A549 (cell line): ENCODE measurements around the gene USP13. TPM values are rescaled to one million over a fixed set of nuclear protein-coding genes. Genes with fewer than 3 reads are reported as not detected.

Experiments
- ATAC-seq, 2 experiments: fragments of 200-7000 bp in 1 of 2; fragments of >200 bp in 1 of 2; cut with Nextera tagmentation in 1 of 2; cut with Tn5 transposase in 1 of 2; 3 replicates each; pipeline versions ENCODE4 v1.8.0 to v1.9.1; 2018 to 2020; ENCODE audit warnings: mild to moderate bottlenecking in 1 of 2, moderate library complexity in 1 of 2
- CTCF ChIA-PET: fragments of 300-600 bp; sonication (Branson Sonifier 250); formaldehyde crosslinking; extraction: SDS; loops from one replicate; lab custom pipeline; 2021; ENCODE audit warnings: antibody characterized with exemption, inconsistent platforms; lab: Yijun Ruan, JAX
- POLR2A ChIA-PET: fragments of 350-600 bp; formaldehyde crosslinking; extraction: SDS; loops from one replicate; lab custom pipeline; 2021; ENCODE audit warnings: antibody characterized with exemption, inconsistent platforms; lab: Yijun Ruan, JAX
- DNase-seq, 2 experiments: peaks; one replicate each; pipeline versions ENCODE4 v3.0.0 to v3.0.0-alpha.2; 2011 to 2016; ENCODE audit warnings: low read depth in 1 of 2, low spot score in 1 of 2
- FAIRE-seq: peaks from 2 replicates; lab custom pipeline; 2011; peaks lifted over from hg19 to GRCh38; lab: Jason Lieb, UNC
- H3K27ac ChIP-seq, 2 experiments: fragments of >200 bp; sonication (Bioruptor Twin); formaldehyde crosslinking; 3 replicates each; pipeline ENCODE4 v1.5.1; 2016 to 2017
- H3K4me1 ChIP-seq: fragments of >200 bp; sonication (Bioruptor Twin); formaldehyde crosslinking; 3 replicates; pipeline ENCODE4 v1.6.1; 2016
- H3K4me2 ChIP-seq: fragments of >200 bp; sonication (Bioruptor Twin); formaldehyde crosslinking; 3 replicates; pipeline ENCODE4 v1.6.1; 2016
- H3K4me3 ChIP-seq: fragments of >200 bp; sonication (Bioruptor Twin); formaldehyde crosslinking; 3 replicates; pipeline ENCODE4 v1.5.1; 2016
- H3K9me3 ChIP-seq: fragments of >200 bp; sonication (Bioruptor Twin); formaldehyde crosslinking; 3 replicates; pipeline ENCODE4 v1.6.1; 2016
- ATOH8 ChIP-seq: fragments of 250-450 bp; sonication (Bioruptor Pico); IDR thresholded peaks from 2 replicates; pipeline ENCODE4 v1.5.0; 2020; ENCODE audit warnings: low read depth, mild to moderate bottlenecking, moderate library complexity
- BHLHE40 ChIP-seq: IDR thresholded peaks from 2 replicates; pipeline ENCODE4 v1.6.1; 2012; ENCODE audit warnings: low read depth, low read length, inconsistent platforms
- CBX8 ChIP-seq: fragments of 200-600 bp; sonication (generic); IDR thresholded peaks from 2 replicates; pipeline ENCODE4 v1.6.1; 2016
- EHMT2 ChIP-seq: fragments of 200-600 bp; sonication (generic); IDR thresholded peaks from 2 replicates; pipeline ENCODE4 v1.6.1; 2016; ENCODE audit warnings: antibody characterized with exemption, low read depth, mild to moderate bottlenecking, moderate library complexity
- ESRRA ChIP-seq: fragments of 150-350 bp; IDR thresholded peaks from 2 replicates; pipeline ENCODE4 v1.6.1; 2014; ENCODE audit warnings: mild to moderate bottlenecking, low read length, borderline replicate concordance
- FOXS1 ChIP-seq: fragments of 250-450 bp; sonication (Bioruptor Pico); IDR thresholded peaks from 2 replicates; pipeline ENCODE4 v1.5.0; 2020; ENCODE audit warnings: mild to moderate bottlenecking, moderate library complexity
- HDAC2 ChIP-seq: fragments of 200-600 bp; sonication (generic); IDR thresholded peaks from 2 replicates; pipeline ENCODE4 v1.6.1; 2016
- HES2 ChIP-seq: fragments of >200 bp; sonication (Bioruptor Twin); formaldehyde crosslinking; IDR thresholded peaks from 2 replicates; pipeline ENCODE4 v1.6.1; 2016
- HEYL ChIP-seq: fragments of 250-450 bp; sonication (Bioruptor Pico); IDR thresholded peaks from 2 replicates; pipeline ENCODE4 v1.8.0; 2021; ENCODE audit warnings: mild to moderate bottlenecking, moderate library complexity
- JUN ChIP-seq, 2 experiments: fragments of >200 bp; sonication (Bioruptor Twin); formaldehyde crosslinking; IDR thresholded peaks; 2 replicates in 1 of 2; 3 replicates in 1 of 2; pipeline ENCODE4 v1.6.1; 2016 to 2017
- KDM1A ChIP-seq: fragments of 200-600 bp; sonication (generic); IDR thresholded peaks from 2 replicates; pipeline ENCODE4 v1.6.1; 2016; ENCODE audit warnings: low read depth, mild to moderate bottlenecking
- KDM5A ChIP-seq: fragments of 200-600 bp; sonication (generic); IDR thresholded peaks from 2 replicates; pipeline ENCODE4 v1.6.1; 2016; ENCODE audit warnings: antibody characterized with exemption, mild to moderate bottlenecking
- MAFK ChIP-seq: fragments of 450-650 bp; IDR thresholded peaks from 2 replicates; pipeline ENCODE4 v1.6.1; 2014; ENCODE audit not compliant: partially characterized antibody
- MAZ ChIP-seq: fragments of 150-350 bp; IDR thresholded peaks from 2 replicates; pipeline ENCODE4 v1.6.1; 2014; ENCODE audit warnings: antibody characterized with exemption, low read depth, low read length, borderline replicate concordance
- NR3C1 ChIP-seq: fragments of >200 bp; sonication (Bioruptor Twin); formaldehyde crosslinking; IDR thresholded peaks from 3 replicates; pipeline ENCODE4 v1.6.1; 2017
- PHF8 ChIP-seq: fragments of 200-600 bp; sonication (generic); IDR thresholded peaks from 2 replicates; pipeline ENCODE4 v1.6.1; 2016; ENCODE audit warnings: low read depth, mild to moderate bottlenecking, antibody characterized with exemption, moderate library complexity, borderline replicate concordance
- RAD21 ChIP-seq, 2 experiments: fragments of >200 bp in 1 of 2; sonication (Bioruptor Twin) in 1 of 2; formaldehyde crosslinking in 1 of 2; IDR thresholded peaks in 1 of 2; conservative IDR thresholded peaks in 1 of 2; 2 replicates in 1 of 2; 3 replicates in 1 of 2; pipeline ENCODE4 v1.6.1; 2012 to 2018; ENCODE audit warnings: inconsistent platforms in 1 of 2
- RARB ChIP-seq: fragments of 250-450 bp; sonication (Bioruptor Pico); IDR thresholded peaks from 2 replicates; pipeline ENCODE4 v1.8.0; 2021; ENCODE audit warnings: mild to moderate bottlenecking, moderate library complexity
- RFX5 ChIP-seq: fragments of 450-650 bp; IDR thresholded peaks from 2 replicates; pipeline ENCODE4 v1.7.1; 2014; ENCODE audit warnings: antibody characterized with exemption, mild to moderate bottlenecking, moderate library complexity
- RNF2 ChIP-seq: fragments of 200-600 bp; sonication (generic); IDR thresholded peaks from 2 replicates; pipeline ENCODE4 v1.6.1; 2016; ENCODE audit warnings: low read depth, mild to moderate bottlenecking, antibody characterized with exemption, moderate library complexity, borderline replicate concordance
- TP53 ChIP-seq: fragments of 250-450 bp; sonication (Bioruptor Pico); IDR thresholded peaks from 2 replicates; pipeline ENCODE4 v1.5.0; 2021; ENCODE audit warnings: mild to moderate bottlenecking, moderate library complexity
- ZC3H11A ChIP-seq: fragments of 450-650 bp; IDR thresholded peaks from 2 replicates; pipeline ENCODE4 v1.6.1; 2014; ENCODE audit warnings: antibody characterized with exemption, mild to moderate bottlenecking
- ZFP36 ChIP-seq: fragments of 450-650 bp; IDR thresholded peaks from 2 replicates; pipeline ENCODE4 v1.6.1; 2014; ENCODE audit warnings: borderline replicate concordance; ENCODE audit not compliant: partially characterized antibody
- ZNF302 ChIP-seq: fragments of 250-450 bp; sonication (Bioruptor Pico); IDR thresholded peaks from 2 replicates; pipeline ENCODE4 v1.9.0; 2021; ENCODE audit warnings: inconsistent platforms, mild to moderate bottlenecking, moderate library complexity
- ZSCAN20 ChIP-seq: fragments of 250-450 bp; sonication (Bioruptor Pico); IDR thresholded peaks from 2 replicates; pipeline ENCODE4 v1.8.0; 2022; ENCODE audit warnings: mild to moderate bottlenecking, moderate library complexity
- WGBS: methylation state at CpG from one replicate; pipeline ENCODE4 v1.1.6; 2017; ENCODE audit errors: missing lambda C conversion rate; 5-methylcytosine and 5-hydroxymethylcytosine counted together
- polyA plus RNA-seq, 4 experiments: library from polyadenylated mRNA; depleted of rRNA in 3 of 4; stranded (reverse); fragments of >200 nt; fragmentation: RNase III in 1 of 4; extraction: RNeasy Plus Mini Kit Qiagen cat#74134 plus additional on column Dnase treatment in 1 of 4; gene quantifications; 2 replicates in 3 of 4; 3 replicates in 1 of 4; pipeline ENCODE4 v1.2.3, GENCODE V29; 2011 to 2017

The USP13 gene
- polyA plus RNA-seq, 2 of the 4 experiments (the other 2 are of a cell fraction), result 7.5 to 10.2 TPM

GRCh38 chr3:179730506-179730905, 77.7 kb downstream of the USP13 start:
- no peak overlapping the region for H3K4me3 ChIP-seq
- no peak overlapping the region for H3K4me2 ChIP-seq
- 82% methylated on average over 3 of the region's 3 CpGs for WGBS
- TF ChIP-seq KDM1A, result no peak
- no peak for ATAC-seq
- ChIA-PET CTCF (no interaction called here), POLR2A (no interaction called here)
- H3K27ac ChIP-seq, result no peak overlapping the region
- DNase-seq, result no peak
- peaks cover 22% of the 10 kb centered on the region for H3K4me1 ChIP-seq
- FAIRE-seq, result no peak
- no peaks in the 10 kb centered on the region for H3K9me3 ChIP-seq

GRCh38 chr3:179731544-179731943, 78.7 kb downstream of the USP13 start:
- DNase-seq (no peak), FAIRE-seq (no peak), ATAC-seq (no peak)
- H3K9me3 ChIP-seq, result no peaks in the 10 kb centered on the region
- no peak overlapping the region for H3K4me3 ChIP-seq
- H3K4me2 ChIP-seq, result no peak overlapping the region
- WGBS, result 84% methylated on average over 9 of the region's 9 CpGs
- peaks cover 22% of the 10 kb centered on the region for H3K4me1 ChIP-seq
- CTCF ChIA-PET, result no interaction called here
- no peak overlapping the region for H3K27ac ChIP-seq
- TF ChIP-seq HDAC2 (no peak), RAD21 (conservative IDR thresholded peaks at IDR 0.05 in 1 of 2, IDR thresholded peaks at IDR 0.05 in 1 of 2) (no peak), JUN (IDR thresholded peaks at IDR 0.05) (no peak), EHMT2 (no peak), CBX8 (no peak), ATOH8 (CRISPR knock-in tag) (no peak), NR3C1 (no peak), PHF8 (no peak)
- POLR2A ChIA-PET, result no interaction called here

GRCh38 chr3:179732661-179733348, 80.0 kb downstream of the USP13 start:
- DNase-seq, result no peak
- peak in 1 of 2 experiments; percentile 34; a peak in 1 of 6 replicates for ATAC-seq
- H3K4me1 ChIP-seq, result peaks cover 22% of the 10 kb centered on the region
- H3K4me2 ChIP-seq, result no peak overlapping the region
- H3K27ac ChIP-seq, result no peak overlapping the region
- POLR2A ChIA-PET, result no interaction called here
- 74% methylated on average over 7 of the region's 7 CpGs for WGBS
- no peaks in the 10 kb centered on the region for H3K9me3 ChIP-seq
- H3K4me3 ChIP-seq, result no peak overlapping the region
- CTCF ChIA-PET, result no interaction called here
- FAIRE-seq, result no peak
- TF ChIP-seq FOXS1 (CRISPR knock-in tag), result no peak
- TF ChIP-seq TP53 (CRISPR knock-in tag), result no peak
- TF ChIP-seq KDM5A, result no peak
- TF ChIP-seq ZFP36, result no peak
- no peak for TF ChIP-seq NR3C1
- no peak for TF ChIP-seq RARB (CRISPR knock-in tag)
- no peak for TF ChIP-seq ESRRA
- TF ChIP-seq ZNF302 (CRISPR knock-in tag), result no peak
- TF ChIP-seq ZC3H11A, result no peak
- no peak for TF ChIP-seq ZSCAN20 (CRISPR knock-in tag)
- TF ChIP-seq PHF8, result no peak
- no peak for TF ChIP-seq RNF2
- no peak for TF ChIP-seq HES2
- no peak for TF ChIP-seq RFX5
- no peak for TF ChIP-seq BHLHE40
- no peak for TF ChIP-seq RAD21 (conservative IDR thresholded peaks at IDR 0.05 in 1 of 2, IDR thresholded peaks at IDR 0.05 in 1 of 2)
- no peak for TF ChIP-seq JUN (IDR thresholded peaks at IDR 0.05)
- no peak for TF ChIP-seq HEYL (CRISPR knock-in tag)
- no peak for TF ChIP-seq MAZ
- TF ChIP-seq MAFK, result no peak
